ENCODE data around the gene MSGN1.
"Not testable (repeated sequence)": the region's sequence is repeated elsewhere in the genome, so short reads cannot be mapped to it uniquely, and the experiment has no call there.

MSGN1 gene

DNA sequence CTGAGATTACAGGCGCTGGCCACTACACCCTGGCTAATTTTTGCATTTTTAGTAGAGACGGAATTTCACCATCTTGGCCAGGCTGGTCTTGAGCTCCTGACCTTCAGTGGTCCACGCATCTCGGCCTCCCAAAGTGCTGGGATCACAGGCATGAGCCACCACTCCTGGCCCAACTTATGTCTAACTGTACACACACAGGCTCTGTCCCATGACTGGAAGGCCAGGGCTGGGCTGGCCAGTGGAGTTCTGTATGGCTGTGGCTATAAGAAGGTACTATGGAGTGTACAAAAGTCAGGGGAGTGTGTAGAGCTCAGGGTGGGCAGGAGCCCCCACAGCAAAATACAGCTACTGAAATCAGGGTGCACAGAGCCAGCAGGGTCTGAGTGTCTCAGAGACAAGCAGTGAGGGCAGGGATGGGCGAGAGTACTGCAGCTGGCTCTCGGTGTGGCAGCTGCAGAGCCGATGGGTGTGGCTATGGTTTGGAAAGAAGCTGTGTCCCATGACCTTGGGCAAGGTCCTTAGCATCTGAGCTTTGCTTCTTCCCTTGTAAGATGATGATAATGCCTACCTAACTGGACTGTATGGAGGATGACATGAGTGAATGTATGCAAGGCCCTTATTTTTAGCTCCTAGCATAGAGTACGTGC, 10.4 kb upstream of the MSGN1 start:
- DNase-seq, result no peak

DNA sequence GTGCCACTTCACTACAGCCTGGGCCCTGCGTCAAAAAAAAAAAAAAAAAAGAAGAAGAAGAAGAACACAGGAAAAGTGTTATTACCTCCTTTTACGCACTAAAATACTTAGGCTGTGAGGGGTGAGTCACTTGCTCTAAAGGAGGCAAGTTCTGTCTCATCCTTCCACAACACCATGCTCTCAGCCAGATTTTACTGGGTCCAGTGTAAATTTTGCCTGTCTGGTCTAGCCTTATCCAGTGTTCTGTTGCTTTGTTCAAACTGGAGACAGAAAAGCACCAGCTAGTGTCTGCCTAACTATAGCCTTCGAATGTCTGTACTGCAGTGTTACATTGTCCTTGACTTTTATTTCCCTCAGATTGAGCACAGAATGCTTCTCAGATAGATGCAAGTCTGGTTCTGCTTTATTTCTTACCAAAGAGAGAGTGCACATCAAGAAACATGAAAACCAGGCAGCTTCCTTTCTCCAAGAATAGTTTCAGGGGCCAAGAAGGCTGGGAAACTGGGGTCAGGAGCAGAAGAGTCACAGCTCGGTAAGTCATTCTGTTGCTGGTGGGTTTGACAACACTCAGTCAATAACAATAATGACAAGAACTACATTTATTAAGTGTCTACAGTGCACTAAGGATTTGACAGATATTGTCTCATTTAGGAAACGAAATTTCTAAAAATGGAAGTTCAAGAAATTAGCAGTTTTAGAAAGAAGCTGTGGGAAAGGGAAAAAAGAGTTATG, 3.1 kb upstream of the MSGN1 start:
- no peak for DNase-seq

DNA sequence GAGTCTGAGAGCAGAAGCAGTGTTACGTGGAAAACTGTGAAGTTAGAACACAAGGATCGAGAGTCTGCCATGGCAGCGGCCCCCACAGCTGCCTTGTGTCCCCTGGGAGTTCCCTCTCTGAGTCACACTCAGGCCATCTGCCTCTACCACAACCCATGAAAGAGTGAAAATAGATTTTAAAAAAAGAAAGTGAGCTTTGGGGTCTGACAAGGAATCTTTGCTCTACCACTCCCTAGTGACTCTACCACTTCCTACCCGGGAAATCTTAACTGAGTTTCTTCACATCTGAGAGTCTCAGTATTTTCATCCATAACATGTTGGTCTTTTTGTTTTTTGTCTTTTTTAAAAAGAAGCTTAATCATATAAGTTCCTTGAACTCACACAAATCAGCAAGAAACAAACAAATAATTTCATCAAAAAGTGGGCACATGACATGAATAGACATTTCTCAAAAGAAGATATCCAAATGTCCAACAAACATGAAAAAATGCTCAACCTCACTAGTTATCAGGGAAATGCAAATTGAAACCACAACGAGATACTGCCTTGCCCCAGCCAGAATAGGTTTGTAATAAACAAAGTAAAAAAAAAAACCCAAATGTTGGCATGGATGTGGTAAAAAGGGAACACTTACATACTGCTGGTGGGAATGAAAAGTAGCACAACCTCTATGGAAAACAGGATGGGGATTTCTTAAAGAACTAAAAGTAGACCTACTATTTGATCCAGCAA, 2.4 kb upstream of the MSGN1 start:
- DNase-seq, result no peak

DNA sequence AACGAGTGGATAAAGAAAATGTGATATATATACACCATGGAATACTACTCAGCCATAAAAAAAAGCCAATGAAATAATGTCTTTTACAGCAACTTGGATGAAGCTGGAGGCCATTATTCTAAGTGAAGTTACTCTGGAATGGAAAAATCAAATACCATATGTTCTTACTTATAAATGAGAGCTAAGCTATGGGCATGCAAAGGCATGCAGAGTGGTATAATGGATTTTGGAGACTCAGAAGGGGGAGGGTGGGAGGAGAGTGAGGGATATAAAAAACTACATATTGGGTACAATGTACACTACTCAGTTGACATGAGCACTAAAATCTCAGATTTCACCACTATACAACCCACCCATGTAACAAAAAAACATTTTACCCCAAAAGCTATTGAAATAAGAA, 1.7 kb upstream of the MSGN1 start:
- no peak for DNase-seq

DNA sequence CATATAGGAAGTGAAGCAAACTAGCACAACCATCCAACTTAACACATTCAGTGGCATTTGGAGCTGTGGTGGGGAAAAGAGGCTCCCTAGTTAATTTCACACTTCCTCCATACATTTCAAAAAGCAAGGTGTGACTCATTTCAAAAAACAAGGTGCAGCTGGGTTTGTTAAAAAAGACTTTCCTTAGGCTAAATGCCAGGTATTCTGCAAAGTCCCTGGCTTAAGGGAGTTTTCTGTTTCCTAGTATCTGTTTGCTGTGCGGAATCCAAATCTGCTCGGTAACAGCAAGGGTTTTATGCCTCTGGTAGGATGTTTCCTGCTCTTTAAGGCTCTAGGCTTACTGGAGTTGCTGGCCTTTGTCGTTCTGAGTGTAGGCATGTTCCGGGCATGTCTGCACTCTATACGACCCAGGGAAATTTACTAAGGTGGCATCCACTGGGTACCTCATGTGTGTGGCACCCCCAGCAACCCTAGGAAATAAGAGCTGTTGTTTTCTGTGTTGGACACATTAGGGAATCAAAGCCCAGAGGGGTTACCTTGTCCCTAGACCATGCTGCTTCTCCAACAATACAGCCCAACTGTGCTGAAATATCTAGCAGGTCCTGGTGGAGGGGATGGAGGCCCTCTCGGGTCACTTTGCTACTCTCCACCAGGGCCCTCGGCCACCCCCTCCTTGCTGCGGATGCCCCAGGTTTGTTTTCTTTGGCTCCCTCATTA, 634 bp upstream of the MSGN1 start:
- no peak for DNase-seq

DNA sequence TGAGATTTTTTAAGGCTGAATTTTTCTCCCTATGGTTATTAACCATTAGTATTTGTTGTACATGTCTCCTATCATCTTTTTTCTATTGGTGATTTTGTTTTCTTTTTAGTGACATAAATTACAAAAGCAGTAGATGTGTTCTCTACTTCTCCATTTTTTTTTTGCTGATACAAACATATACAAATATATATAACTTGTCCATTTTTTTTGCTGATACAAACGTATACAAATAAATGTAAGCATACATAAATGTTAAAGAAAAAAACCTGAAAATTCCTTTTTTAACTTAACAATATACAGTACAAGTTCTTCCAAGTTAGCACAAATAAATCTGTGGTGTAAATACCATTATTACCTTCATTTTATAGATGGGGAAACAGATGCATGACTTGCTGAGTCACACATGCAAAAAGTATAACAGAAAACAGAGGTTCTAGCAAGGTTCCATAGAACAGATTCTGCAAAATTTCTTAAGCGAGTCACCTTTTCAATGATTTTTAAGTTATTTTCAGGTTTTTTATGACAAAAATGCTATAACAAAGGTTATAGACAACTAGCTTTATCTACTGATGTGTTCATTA, 2.1 kb downstream of the MSGN1 start:
- no peak for DNase-seq

DNA sequence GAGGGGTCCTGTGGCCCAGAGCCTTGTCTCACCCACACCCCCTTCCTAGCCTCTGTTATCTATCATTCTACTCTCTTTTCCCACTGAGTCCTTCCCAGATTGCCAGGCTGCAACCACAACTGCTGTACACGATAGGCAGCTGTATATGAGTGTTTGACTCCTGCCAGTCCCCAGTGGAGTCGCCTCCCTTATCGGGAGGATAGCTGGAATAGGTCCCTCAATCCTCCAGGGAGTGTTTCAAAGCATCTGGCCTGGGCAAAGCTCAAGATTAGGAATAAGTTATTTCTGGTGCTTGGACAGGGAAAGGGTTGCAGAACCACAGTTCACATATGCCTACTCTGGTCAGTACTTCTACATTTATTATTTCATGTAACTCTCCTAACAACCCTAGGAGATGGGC, 4.8 kb downstream of the MSGN1 start:
- no peak for DNase-seq

DNA sequence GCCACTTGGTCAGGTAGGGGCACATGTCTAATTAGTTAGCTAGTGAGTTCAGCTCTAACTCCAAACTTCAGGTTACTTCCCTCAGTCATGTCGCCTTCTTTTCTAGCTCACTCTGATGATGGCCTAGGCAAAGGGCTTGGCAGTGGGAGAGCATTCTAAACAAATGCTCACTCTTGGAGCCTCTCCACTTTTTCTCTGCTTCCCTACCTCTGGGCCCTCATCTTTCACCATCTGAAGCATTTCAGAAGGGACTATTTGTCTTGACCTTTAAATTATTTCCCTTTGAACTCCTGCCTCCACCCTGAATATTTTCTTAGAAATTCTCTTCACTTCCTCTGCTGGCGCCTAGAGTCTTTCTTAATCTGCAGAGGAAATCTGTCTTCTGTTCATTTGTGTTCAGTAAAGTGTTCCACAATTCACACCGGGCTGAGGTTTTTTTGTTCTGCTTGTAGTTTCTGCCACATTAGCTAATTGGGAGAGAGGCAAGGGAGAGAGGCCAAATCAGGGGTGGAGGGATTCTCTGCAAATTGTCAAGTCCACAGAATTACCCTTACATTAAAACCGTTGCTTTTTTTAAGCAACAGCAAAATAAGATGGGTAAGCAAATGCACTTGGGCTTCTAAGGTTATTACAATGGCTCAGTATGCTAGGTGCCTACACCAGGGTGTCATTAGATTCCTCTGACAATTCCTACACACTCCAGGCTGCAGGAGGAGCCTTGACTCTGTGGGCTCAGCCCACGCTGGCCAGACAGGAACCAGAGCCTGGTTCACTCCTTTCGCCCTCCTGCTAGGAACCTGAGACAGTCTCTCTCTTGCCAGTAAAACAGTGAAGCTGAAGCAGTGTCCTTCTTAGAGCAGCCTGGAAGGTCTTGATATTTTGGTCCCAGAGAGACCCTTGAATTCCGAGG, 5.5 kb downstream of the MSGN1 start:
- DNase-seq, result no peak

DNA sequence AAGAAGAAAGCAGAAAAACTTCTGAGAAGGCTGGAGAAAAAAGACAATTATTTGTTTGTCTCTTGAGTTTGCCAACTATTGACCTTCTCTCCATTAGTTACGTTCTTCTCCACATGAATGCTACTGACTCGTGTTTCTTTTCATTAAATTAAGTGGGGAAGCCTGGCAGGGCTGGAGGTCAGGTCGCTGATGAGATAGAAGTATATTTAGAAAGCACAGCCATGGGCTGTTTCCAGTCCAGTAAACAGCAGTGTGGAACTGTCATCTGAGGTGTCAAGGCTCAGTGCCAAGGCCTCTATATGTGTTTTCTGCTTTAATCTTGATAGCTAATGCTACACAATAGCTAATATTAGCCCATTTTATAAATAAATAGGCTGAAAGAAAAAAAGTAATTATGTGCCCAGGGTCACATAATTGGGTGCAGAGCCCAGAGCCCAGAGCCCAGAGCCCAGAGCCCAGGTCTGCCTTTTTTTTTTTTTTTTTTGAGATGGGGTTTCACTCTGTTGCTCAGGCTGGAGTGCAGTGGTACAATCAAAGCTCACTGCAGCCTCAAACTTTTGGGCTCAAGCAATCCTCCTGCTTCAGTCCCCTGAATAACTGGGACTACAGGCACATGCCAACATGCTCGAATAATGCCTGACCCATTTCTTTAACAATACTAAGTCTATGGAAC, 6.3 kb downstream of the MSGN1 start:
- no peak for DNase-seq

DNA sequence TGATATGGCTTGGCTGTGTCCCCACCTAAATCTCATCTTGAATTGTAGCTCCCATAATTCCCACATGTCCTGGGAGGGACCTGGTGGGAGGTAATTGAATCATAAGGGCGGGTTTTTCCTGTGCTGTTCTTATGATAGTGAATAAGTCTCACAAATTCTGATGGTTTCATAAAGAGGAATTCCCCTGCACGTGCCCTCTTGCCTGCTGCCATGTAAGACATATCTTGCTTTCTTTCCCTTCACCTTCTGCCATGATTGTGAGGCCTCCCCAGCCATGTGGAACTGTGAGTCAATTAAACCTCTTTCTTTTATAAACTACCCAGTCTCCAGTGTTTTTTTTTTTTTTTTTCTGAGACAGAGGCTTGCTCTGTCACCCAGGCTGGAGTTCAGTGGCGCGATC, 7.4 kb downstream of the MSGN1 start:
- DNase-seq, result not testable (repeated sequence)

DNA sequence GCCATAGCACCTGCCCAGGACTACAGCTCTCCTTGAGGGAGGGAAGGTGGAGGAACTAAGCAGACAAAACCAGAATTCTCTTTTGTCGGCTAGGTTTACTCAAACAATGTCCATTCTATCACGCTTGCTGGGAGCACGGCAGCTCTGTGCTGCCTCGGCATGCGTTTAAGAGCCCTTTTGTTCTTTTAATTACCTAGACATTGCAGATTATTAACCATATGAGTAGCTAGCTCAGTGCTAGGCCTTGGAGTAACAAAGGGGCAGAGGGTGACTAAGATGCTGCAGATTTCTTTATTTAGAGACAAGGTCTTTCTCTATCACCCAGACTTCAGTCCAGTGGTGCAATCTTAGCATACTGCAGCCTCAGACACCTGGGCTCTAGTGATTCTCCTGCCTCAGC, 11.1 kb downstream of the MSGN1 start:
- DNase-seq, result no peak

DNA sequence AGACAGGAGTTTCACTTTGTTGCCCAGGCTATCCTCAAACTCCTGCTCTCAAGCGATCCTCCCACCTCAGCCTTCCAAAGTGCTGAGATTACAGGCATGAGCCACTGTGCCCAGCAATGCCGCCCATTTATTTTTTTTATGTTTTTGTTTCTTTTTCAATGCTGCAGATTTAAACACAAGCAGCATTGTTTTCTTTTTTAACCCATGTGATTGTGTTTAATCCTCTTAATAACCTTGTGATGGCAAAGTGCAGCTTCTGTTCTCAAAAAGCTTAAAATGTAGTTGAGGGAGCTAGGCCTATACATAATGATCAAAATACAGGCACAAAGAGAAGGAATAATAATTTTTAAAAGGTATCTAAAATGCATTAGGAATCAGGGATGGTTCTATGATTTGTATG, 11.5 kb downstream of the MSGN1 start:
- DNase-seq, result no peak

DNA sequence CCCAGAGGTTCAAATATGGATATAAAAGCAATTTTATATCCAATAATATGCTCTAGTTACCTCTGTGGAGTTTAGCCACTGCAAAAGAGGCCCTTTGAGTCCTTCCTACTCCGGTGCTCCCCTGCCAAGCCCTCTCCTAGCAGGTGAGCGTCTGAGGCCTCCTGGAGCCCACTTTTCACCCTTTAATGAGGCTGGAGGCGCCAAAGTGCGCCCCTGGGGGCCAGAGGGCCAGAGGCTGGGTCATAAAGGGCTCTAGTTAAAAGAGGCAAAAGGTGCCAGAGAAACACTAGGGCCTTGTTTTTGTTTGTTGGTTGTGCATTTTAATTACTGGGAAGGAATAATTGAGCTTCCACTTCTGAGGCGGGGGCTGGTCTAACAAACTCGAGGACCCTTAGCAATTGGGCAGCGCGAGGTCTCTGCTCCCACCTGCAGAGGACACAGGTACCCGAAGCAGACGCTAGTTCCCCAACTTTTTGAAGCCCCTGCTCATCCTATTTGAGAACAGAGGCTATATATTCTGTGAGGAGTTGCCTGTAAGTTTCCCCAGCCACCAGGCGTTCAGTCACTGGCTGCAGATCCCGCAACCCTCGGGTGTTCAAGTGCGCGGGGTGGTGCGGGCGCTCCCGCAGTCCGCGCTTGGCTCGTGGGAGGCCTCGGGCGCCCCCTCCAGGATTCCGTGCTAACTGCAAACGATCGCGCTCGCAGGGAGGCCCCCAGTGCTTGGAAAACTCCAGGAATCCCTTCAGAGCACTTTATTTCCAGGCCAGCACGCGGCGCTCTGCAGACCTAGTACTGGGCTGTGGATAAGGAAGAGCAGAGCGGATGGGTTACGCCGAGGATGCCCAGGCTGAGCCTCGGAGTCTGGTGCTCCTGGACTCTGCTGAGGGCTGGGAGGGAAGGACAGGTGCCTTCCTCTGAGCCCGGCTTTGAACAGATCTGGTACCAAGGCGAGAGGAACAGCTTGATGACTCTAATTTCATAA, 14.1 kb downstream of the MSGN1 start:
- no peak for DNase-seq

DNA sequence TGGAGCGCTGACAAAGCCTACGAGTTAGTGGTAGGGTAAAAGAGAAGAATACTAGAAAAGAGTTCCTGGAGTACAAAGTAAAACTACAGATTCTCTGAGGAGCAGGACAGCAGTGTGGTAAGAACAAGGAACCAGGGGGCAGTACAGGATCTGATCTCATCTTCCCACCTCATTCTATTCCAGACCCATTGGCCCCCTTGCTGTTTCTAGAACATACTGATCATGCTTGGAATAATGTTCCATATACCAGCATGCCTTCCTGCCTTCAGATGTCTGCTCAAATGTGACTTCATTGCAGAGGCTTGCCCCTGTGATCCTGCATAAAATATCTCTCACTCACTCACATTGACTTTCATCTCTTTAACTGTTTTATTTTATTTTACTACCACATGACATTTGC, 19.3 kb downstream of the MSGN1 start:
- DNase-seq, result no peak

DNA sequence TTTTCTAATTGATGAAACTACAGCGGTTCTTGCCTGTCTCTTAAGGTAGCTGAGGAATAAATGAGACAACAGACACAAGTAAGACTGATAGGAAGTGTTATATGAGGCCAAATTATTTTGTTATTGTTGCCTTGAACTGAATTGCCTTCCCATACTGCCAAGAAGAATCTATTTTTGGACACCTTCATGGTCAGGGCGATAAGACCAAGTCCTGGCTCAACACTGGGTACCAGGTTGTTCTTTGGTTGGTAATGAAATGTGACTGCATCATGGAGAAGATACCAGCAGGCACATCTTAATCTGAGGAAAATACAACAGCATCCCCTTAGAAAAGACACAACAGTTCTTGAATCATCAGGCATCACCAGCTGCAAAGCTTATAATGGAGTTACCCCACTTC, 23.7 kb downstream of the MSGN1 start:
- no peak for DNase-seq

DNA sequence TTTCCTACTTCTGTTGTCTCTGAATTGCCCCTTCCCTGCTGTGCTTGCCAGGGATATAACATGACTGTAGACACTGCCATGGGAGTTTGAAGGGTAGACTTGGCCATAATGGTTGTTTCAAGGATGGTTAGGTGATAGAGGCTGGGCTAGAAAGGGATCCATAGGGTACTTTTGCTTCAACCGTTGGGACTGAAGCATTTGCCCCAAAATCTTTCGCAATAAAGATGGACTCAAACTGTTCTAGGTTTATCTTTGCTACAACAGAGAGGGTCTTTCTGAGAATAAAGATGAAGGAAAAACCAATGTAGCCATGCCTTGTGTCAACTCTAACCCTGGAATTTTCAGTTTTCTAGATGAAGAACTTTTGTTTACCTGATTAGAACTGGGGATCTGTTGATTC, 27.2 kb downstream of the MSGN1 start:
- no peak for DNase-seq

DNA sequence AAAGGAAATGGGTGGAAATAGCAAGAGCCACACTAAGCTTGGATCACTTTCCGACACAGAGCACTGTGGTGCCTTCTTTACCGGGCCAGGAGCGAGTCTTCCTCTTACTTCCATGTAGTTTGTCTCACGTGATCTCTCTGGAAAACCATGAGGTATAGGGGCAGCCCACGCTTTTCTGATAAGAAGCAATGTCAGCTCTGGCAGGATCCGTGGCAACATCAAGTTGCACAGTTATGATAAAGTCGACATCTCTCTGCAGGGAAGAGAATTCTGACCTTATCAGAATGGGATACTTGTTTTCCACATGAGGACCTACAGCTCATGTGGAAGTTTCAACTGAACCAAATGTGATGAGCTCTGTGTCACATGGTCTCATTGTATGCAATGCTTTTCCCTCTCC, 29.5 kb downstream of the MSGN1 start:
- DNase-seq, result no peak

DNA sequence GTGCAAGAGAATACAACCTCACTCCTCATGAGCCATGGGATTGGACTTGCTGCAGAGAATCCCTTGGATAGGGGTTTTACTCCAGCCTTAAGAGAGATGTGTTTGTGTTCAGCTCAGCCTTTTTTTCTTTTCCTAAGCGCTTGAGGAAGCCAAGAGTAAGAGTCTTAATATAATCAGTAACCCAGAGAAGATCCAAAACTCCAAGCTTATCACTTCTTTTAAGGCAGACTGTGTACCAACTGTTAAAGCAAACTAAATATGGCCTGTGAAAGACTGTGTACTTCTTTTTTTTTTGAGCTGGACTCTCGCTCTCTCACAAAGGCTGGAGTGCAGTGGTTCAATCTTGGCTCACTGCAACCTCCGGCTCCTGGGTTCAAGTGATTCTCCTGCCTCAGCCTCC, 30.4 kb downstream of the MSGN1 start:
- no peak for DNase-seq

DNA sequence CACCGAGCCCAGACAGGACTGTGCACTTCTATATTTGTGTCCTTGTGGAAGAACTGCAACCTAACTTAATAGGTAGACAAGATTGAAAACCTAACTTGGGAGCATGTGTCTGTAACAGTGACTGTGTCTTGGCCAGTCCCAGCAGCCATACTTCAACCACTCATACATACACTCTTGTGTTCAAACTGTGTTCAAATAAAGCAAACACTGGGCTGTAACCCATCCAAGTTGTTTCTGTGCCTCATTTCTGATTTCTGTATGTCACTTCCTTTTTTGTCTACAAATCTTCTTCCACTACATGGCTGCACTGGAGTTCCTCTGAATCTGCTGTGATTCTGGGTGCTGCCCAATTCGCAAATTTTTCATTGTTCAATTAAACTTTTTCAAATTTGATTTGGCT, 31.0 kb downstream of the MSGN1 start:
- DNase-seq, result no peak

DNA sequence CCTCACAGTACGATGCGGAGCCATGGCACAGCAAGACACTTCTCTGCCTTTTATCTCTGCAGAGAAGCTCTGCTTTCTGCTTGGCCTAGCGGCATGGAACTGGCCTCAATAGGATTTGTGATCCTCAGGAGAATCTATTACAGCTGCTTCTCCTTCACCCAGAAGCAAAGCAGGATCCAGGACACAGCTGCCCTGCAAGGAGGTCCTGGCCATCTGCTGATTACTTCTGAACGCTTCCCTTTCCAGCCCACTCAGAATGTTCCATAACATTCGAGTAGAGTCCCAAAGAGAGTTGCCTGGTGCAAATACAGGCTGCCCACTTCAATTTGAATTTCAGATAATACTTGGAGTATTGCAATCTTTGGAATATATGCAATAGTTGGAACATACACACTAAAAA, 33.0 kb downstream of the MSGN1 start:
- DNase-seq, result no peak
